SU-DHL-6 (cell line): ENCODE data around the gene IL4R.

ENCODE experiments used
- H2AFZ ChIP-seq: fragments of 200-600 bp; sonication (generic); 2 replicates; pipeline ENCODE4 v1.6.1; 2014; ENCODE audit warnings: low read depth, mild to moderate bottlenecking, moderate library complexity, mixed read lengths, antibody characterized with exemption, low read length; ENCODE audit not compliant: severe bottlenecking
- H3F3A ChIP-seq: fragments of 200-600 bp; shearing (Covaris generic); 2 replicates; pipeline ENCODE4 v1.6.0; 2016; ENCODE audit warnings: antibody characterized with exemption, mild to moderate bottlenecking; ENCODE audit not compliant: insufficient read depth
- H3K27ac ChIP-seq: fragments of 200-600 bp; sonication (generic); 2 replicates; pipeline ENCODE4 v1.5.1; 2016; ENCODE audit warnings: low read depth, mild to moderate bottlenecking, low read length, moderate library complexity, mixed read lengths
- H3K27me3 ChIP-seq: fragments of 200-600 bp; sonication (generic), shearing (Covaris generic); 2 replicates; pipeline ENCODE4 v1.6.0; 2014; ENCODE audit warnings: mild to moderate bottlenecking, low read length
- H3K36me3 ChIP-seq: fragments of 200-600 bp; sonication (generic); 2 replicates; pipeline ENCODE4 v1.6.1; 2014; ENCODE audit warnings: mild to moderate bottlenecking, low read length, mixed read lengths
- H3K4me2 ChIP-seq: fragments of 300-600, 200-600 bp; shearing (Covaris generic), sonication (generic); 2 replicates; pipeline ENCODE4 v1.6.0; 2014; ENCODE audit warnings: low read length, low read depth, mild to moderate bottlenecking; ENCODE audit not compliant: poor library complexity, severe bottlenecking
- H3K4me3 ChIP-seq: fragments of 200-600 bp; sonication (generic); 2 replicates; pipeline ENCODE4 v1.5.1; 2014; ENCODE audit warnings: antibody characterized with exemption, low read length, mild to moderate bottlenecking, mixed read lengths; ENCODE audit not compliant: insufficient read depth, poor library complexity, severe bottlenecking
- H3K79me2 ChIP-seq: fragments of 200-600 bp; sonication (generic); 2 replicates; pipeline ENCODE4 v1.6.1; 2014; ENCODE audit warnings: mild to moderate bottlenecking, low read length, moderate library complexity; ENCODE audit not compliant: insufficient read depth
- H3K9ac ChIP-seq: fragments of 200-600 bp; sonication (generic); 2 replicates; pipeline ENCODE4 v1.7.0; 2014; ENCODE audit warnings: mild to moderate bottlenecking, low read length
- H3K9me2 ChIP-seq: fragments of 200-600 bp; sonication (generic); replicated peaks from 2 replicates; pipeline ENCODE4 v1.6.1; 2014; ENCODE audit warnings: low read length; ENCODE audit not compliant: insufficient read depth
- H3K9me3 ChIP-seq: fragments of 200-600 bp; sonication (generic); 2 replicates; pipeline ENCODE4 v1.6.1; 2014; ENCODE audit warnings: low read length, mixed read lengths; ENCODE audit not compliant: insufficient read depth
- H4K20me1 ChIP-seq: fragments of 200-600 bp; sonication (generic); 2 replicates; pipeline ENCODE4 v1.6.1; 2014; ENCODE audit warnings: low read depth, mild to moderate bottlenecking, antibody characterized with exemption, low read length, moderate library complexity, mixed read lengths
- EZH2phosphoT487 ChIP-seq: fragments of 200-600 bp; sonication (generic), shearing (Covaris generic); conservative IDR thresholded peaks from 2 replicates; pipeline ENCODE4 v1.6.1; 2018; ENCODE audit warnings: mild to moderate bottlenecking, antibody characterized with exemption, low read length, moderate library complexity, mixed read lengths
- TF ChIP-seq, protein P1 (sequence below): fragments of 200-600 bp; sonication (generic); IDR thresholded peaks from one replicate; pipeline ENCODE4 v1.5.1; 2017; ENCODE audit warnings: antibody characterized with exemption, mild to moderate bottlenecking, low read length, moderate library complexity; ENCODE audit not compliant: insufficient read depth, poor library complexity, severe bottlenecking

The IL4R gene

GRCh38 chr16:27347930-27348685 is 34.3 kb downstream of the IL4R start:
- Histone ChIP-seq H3K9ac (no peak overlapping the region), H3K27me3 (no peaks in the 10 kb centered on the region), H3K4me2 (no peak overlapping the region), H3K79me2 (no peaks in the 10 kb centered on the region), H3K36me3 (peaks cover 15% of the 10 kb centered on the region), H4K20me1 (no peaks in the 10 kb centered on the region), H2AFZ (no peak overlapping the region), H3K9me2 (no peaks in the 10 kb centered on the region), H3F3A (no peaks in the 10 kb centered on the region), H3K4me3 (no peak overlapping the region), H3K9me3 (no peaks in the 10 kb centered on the region), H3K27ac (no peak overlapping the region)
- no peak for TF ChIP-seq EZH2phosphoT487
- TF ChIP-seq, protein P1, sequence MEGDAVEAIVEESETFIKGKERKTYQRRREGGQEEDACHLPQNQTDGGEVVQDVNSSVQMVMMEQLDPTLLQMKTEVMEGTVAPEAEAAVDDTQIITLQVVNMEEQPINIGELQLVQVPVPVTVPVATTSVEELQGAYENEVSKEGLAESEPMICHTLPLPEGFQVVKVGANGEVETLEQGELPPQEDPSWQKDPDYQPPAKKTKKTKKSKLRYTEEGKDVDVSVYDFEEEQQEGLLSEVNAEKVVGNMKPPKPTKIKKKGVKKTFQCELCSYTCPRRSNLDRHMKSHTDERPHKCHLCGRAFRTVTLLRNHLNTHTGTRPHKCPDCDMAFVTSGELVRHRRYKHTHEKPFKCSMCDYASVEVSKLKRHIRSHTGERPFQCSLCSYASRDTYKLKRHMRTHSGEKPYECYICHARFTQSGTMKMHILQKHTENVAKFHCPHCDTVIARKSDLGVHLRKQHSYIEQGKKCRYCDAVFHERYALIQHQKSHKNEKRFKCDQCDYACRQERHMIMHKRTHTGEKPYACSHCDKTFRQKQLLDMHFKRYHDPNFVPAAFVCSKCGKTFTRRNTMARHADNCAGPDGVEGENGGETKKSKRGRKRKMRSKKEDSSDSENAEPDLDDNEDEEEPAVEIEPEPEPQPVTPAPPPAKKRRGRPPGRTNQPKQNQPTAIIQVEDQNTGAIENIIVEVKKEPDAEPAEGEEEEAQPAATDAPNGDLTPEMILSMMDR = no peak

- Histone ChIP-seq H4K20me1 (no peaks in the 10 kb centered on the region), H3K36me3 (peaks cover 18% of the 10 kb centered on the region)
- TF ChIP-seq, protein P1 = no peak
Observed at GRCh38 chr16:27349276-27349675, 35.5 kb downstream of the IL4R start.

DNA sequence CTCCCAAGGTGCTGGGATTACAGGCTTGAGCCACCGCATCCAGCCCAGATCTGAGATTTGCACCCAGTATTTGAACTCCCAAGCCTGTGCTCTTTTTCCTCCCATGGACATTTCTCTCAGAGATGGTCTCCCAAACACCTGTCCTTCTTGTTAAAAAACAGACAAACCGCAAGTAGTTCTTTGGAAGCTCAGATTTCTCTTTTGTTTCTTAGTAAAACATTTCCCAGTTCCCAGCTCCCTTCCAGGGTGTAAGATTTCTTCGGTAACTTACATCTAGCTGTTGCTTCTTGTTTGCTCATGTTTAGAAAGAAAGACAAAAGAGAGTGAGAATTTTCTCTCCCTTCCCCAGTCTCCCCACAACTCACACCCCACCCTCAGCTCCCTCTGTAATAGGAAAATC is 36.2 kb downstream of the IL4R start:
- TF ChIP-seq, protein P1 = no peak
- no peak for TF ChIP-seq EZH2phosphoT487
- H3K9ac ChIP-seq = no peak overlapping the region
- no peaks in the 10 kb centered on the region for H4K20me1 ChIP-seq
- no peaks in the 10 kb centered on the region for H3F3A ChIP-seq
- no peaks in the 10 kb centered on the region for H3K27me3 ChIP-seq
- no peak overlapping the region for H2AFZ ChIP-seq
- peaks cover 22% of the 10 kb centered on the region for H3K36me3 ChIP-seq
- no peaks in the 10 kb centered on the region for H3K9me3 ChIP-seq
- no peak overlapping the region for H3K27ac ChIP-seq
- no peaks in the 10 kb centered on the region for H3K79me2 ChIP-seq
- no peak overlapping the region for H3K4me2 ChIP-seq
- H3K9me2 ChIP-seq = no peaks in the 10 kb centered on the region
- H3K4me3 ChIP-seq = no peak overlapping the region

More at GRCh38 chr16:27349276-27349675, 35.5 kb downstream of the IL4R start:
- H3K27ac ChIP-seq = no peak overlapping the region
- no peak overlapping the region for H3K9ac ChIP-seq
- no peaks in the 10 kb centered on the region for H3K9me2 ChIP-seq
- H3K27me3 ChIP-seq = no peaks in the 10 kb centered on the region
- H3K9me3 ChIP-seq = no peaks in the 10 kb centered on the region
- no peaks in the 10 kb centered on the region for H3K79me2 ChIP-seq
- H3K4me2 ChIP-seq = no peak overlapping the region
- no peaks in the 10 kb centered on the region for H3F3A ChIP-seq
- no peak overlapping the region for H3K4me3 ChIP-seq
- H2AFZ ChIP-seq = no peak overlapping the region
